Hematopoietic multipotent progenitor cell treated with erythropoietin and hydrocortisone succinate and interleukin-3 and kit ligand, for 6 days (in vitro differentiated cells): ENCODE measurements around the gene GABBR2.

Experiments used
- DNase-seq: peaks from one replicate; pipeline ENCODE4 v3.0.0-alpha.2; 2015

Gene GABBR2

DNA sequence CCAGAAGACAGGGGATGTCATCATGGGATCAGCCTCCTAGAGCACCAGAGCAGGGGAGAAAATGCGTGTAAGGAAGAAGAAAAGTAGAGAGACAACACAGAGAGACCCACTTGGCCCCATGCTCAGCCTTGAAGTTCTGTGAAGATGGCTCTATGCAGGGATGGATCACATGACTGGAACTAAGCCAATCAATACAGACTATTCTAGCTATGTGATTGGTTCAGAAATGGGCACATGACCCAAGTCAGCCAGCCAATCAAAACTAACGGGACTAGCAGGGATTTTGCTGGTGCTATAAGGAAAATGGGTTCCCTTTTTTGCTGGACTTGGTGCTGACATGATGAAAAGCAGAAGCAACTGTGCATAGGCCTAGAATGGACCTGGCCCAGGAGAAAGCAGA, 280.3 kb downstream of the GABBR2 start:
- DNase-seq = no peak

DNA sequence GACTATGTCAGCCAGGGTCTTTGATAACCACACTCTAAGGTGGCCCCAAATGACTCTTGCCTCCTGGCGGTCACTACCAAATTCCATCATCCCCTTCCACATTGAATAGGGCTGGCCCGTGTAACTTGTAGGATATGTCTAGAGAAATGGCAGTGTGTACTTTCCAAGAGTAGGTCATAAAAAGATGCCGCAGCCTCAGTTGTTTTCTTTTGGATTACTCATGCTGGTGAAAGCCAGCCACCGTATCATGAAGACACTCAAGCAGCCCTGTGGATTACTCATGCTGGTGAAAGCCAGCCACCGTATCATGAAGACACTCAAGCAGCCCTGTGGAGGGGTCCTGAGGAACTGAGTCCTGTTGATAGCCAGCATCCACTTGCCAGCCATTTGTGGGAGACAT, 281.2 kb downstream of the GABBR2 start:
- DNase-seq = no peak

DNA sequence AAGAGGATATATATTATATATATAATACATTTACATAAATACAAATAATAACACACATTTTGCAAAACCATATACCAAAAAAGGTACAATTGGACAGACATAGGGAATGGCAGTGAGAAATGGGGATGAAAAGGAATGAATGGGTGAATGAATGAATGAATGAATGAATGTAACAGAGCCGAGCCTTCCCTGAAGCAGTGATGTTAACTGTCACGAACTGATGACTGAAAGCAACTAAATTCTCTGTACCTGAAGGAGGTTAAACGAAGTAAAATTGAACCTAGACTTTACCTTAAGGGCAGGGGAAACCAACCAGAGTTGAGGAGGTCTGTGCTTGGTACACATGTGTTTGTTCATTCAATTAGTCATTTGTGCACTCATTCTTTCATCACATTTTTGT, 283.7 kb downstream of the GABBR2 start:
- no peak for DNase-seq

DNA sequence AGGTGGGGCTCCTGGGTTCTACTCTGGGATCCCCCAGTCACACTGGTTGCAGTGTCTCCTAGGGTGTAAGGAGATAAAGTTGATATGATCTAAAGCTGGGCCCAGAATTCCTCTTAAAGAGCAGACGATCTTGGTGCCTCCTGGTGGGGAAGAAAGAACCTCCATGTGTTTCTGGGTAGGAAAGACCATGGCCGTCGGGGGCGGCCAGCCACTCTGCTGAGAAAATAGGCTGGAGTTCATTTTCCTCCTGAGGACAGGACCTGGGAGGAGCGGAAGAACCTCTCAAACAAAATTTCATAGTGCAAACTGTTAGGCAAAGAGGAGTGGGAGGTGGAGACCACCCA, 289.5 kb downstream of the GABBR2 start:
- no peak for DNase-seq

DNA sequence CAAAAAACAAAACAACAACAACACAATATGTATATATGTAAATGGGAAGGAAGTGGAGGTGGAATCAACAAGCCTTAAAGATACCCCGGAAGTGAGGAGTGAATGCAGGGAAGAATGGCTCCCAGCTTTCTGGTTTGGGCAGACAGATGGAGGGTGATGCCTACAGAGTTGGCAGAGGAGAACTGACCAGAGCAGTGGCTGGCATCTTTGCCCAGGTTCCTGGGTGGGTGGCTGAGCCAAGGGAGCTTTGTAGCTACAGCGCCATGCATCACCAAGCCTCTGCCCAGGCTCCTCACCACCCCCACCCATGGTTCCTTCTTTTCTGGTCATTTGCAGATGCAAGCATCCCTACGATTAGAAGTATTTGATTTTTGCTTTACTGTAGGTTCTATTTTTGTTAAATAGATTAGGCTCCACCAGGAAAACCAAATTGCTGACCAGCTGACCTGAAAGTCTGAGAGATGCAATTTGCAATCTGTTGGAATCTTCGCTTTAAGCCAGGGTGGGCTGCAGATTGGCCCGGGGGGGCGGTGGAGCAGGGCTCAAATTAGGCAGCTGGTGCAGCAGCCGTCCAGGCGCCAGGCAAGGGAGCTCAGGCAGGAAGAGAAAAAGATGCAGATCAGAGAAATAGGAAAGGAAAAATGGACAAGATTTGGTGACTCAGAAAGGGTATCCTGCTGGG, 290.0 kb downstream of the GABBR2 start:
- no peak for DNase-seq

DNA sequence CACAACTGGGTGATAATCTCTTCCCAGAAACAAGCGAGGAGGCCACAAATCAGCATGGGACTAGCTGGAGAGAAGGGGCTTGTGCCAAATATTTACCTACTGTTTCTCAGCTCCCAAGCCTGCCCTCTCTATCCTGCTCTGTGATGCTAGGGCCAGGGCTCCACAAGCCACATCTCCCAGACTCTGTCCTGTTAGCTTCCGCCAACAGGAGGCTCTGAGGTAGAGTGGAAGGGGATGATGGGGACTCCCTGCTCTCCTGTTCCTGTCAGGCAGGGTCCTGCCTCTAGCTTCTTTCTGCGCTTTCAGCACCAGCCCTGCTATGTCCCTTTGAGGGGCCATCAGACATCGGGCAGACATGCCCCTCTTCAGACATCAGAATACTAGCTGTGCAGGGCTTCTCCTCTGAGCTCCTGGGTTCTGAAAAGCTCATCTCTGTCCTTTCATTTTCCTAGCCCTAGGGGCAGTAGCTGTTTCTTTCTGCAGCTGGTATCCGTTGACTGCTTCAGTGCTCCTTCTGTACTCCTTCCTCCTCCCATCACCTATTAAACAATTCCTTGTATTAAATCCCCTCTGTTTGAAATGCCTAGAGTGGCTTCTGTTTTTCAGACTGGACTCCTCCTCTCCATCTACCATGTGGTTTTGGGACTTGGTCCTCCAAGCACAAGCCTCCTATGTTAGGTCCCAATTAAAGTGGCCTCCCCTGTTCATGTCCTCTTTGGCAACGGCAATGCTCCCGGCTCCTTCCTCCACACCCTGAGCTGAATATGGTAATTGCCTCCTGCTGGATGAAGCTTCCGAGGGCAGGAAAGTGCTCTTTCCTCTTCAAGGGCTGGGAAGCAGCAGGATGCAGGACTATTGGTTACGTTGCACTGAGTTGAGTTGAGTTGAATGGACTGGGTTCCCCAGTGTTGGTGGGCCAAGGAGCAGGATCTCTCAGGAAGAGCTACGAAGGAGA, 292.2 kb downstream of the GABBR2 start:
- no peak for DNase-seq

DNA sequence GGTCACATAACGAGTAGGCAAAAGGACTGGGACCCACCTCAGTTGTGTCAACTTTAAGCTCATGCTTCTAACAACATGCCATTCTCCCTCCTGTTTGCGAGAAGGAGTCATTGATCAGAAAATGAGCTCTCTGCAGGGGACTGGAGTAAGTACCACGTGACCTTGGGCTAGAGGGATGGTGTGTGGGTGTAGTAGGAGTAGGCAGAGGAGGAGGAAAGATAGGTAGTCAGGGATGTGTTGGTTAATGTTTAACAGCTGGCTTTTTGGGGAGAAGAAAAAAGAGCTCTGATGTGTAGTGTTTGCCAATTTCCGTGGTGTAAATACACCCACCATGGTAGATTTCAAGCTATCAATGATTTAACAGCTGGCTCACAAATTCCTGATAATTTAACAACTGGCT, 293.0 kb downstream of the GABBR2 start:
- DNase-seq = no peak

DNA sequence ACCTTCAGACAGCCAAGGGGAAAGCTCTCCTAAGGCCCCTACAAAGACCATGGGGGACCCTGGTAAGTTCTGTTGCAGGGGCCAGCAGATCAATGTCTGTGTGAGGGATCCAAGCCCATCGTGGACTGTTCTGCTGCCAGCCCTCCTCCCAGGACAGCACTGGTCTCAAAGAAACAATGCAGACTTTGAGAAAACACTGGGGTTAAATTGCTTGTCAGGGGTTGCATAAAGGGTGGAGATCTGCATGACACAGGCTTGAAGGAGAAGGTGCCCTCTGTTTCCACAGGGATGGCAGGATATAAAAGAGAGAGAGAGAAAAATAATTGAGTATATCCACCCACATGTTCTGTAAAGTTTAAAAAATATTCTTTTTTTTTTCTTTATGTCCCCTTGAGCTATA, 295.7 kb downstream of the GABBR2 start:
- no peak for DNase-seq

DNA sequence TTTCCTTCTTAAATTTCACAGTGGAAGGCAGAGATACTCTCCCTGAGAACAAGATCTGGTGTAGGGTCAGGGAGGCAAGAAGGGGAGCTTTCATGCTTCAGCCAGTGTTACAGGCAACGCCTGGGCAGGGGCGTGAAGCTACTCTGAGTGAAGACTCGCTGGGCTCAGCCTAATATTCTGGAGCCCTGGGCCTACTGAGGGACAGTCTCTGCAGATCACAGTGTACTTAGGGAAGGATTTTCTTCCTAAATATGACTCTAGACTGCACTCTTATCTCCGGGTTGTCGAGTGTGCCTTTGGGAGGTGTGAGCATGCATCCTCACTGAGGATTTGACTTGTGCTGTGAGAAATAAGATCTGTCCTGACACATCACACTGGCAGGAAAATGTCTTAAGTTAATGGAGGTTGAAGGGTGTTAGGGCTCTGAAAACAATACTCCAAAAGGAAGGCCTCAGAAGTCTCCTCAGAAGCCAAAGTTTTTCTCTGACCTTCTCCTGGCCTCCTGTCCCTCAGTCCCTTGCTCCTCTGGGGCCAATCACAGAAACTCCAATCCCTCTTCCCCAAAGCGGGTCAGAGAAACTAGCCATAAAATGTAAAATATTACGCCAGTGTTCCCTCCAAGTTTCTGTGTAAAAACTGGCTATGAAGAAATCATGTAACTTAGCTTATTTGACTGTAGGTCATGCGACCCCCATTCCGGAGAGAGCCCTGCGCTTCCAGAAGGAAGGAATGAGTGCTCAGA, 296.5 kb downstream of the GABBR2 start:
- no peak for DNase-seq

DNA sequence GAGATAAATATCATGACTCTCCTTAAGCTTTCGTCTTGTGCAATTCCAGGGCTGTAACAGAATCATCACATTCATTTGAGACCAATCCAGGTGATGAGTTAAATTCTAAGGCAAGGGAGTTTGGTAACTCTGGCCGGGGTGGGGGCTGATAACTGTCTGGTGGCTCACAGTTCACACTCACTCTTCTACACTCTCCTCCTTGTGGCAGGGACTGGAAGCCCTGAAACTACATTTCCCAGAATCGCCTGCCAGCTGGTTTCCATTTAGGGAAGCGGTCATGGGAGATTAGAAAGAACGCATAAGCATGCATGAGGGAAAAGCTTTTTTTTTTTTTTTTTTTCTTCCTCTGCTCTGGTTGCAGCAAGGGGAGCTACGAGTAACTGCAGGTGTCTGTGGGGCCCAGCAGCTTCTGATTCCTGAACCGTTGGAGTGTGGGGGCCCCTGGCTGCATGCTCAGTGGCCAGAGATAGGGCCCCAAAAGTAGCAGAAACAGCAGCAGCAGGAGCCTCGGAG, 298.5 kb downstream of the GABBR2 start:
- peak; percentile 64 for DNase-seq

DNA sequence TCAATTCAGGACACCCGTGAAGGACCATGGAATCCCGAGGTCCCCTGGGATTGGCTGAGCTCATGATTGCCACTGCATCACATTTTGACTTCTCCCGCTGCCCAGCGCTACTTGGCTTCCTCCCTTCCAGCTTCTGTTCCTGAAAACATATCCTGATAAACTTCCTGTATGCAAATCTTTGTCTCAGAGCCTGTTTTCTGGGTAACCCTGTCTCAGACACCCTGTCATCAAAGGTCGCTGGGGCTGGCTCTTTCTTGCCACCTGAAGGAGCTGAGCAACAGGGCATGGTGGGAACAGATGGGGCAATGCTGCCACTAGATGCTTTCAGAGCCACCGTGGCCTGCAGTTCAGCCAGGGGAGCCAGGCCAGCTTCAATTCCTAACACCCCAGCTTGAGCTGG, 299.0 kb downstream of the GABBR2 start:
- DNase-seq = no peak

DNA sequence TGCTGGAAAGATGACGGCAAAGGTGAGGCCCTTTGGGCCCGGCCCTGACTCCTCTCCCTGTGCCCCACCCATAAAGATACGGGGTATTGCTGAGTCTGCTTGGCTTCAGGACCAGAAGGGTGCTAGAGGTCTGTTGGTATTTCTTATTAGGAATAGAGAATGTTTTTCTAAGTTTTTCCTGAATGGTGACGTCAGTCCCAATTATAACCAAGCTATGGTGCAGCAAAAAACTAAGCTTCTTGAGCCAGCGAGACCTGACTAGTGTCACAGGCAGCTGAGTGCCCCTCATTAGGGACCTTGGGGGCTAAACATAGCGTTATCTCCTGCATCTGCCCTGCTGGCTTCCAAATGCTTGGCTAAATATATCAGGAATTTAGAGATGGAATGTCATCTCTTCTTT, 302.3 kb downstream of the GABBR2 start:
- DNase-seq = no peak

DNA sequence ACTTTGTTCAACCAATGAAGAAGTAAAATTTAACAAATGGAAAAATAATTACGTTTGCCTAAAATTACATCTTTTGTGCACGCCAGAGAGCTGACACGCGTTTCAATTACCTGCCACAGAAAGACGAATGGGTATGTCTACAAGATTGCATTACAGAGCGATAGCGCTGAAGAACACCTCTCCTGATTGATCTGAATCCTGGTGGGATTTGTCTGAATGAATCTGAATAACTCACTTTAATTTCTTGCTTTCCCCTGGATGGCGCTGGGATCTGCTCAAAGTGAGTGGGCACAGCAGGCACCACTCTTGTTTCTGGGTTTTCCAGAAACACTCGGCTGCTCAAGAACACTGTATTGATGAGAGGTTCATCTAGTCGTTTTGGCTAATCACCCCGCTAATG, 304.5 kb downstream of the GABBR2 start:
- no peak for DNase-seq

DNA sequence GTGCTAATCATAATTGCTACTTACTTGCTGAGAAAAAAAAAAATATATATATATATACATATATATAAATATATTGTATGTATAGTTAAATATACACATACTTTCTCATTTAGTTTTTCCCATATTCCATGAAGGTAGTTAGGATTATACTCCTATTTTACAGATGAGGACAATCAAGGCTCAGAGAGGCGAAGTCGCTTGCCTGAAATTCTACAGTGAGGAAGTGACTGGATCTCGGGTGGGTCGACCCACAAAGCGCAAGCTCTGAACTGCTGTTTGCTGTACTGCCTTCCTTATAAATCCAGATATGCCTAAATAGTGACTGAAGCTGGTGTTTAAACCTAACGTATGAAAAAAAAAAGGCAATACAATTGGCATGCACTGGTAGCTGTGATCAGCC, 305.0 kb downstream of the GABBR2 start:
- no peak for DNase-seq

DNA sequence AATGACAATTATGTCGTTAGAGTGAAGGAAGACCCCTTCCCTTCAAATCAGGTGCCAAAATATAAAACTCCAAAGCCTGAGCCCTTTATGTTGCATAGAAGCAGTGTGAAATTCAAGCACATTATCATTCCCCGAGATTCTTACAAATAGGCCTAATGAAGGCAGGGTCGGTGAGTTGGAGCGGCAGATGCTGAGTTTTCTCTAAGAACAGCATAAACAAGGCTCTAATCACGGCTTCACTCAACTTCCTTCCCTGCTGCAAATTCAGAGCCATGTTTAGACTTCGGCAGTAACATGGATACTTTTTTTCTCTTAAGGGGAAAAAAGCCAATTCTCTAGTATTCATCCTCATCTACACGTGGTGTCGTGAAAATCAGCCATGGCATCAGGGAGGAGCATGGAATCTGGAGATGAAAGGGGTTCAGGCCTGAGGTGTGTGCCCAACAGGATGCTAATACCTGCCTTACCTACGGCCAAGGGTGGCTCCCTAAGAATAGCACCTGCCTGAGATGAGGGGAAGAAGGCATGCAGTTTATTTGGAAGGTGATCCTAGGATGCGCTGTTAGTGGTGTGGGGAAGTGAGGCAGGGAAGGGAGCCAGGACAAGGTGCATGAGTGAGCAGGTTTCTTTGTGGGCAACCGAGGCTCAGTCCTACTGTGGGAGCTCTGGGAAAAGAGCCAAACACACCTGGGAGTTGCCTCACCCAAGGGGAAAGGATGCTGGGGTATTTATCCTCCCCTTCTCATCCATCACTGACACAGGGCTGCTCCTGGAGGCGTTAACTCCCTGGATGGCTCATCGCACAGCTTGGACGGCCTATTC, 306.5 kb downstream of the GABBR2 start:
- no peak for DNase-seq

DNA sequence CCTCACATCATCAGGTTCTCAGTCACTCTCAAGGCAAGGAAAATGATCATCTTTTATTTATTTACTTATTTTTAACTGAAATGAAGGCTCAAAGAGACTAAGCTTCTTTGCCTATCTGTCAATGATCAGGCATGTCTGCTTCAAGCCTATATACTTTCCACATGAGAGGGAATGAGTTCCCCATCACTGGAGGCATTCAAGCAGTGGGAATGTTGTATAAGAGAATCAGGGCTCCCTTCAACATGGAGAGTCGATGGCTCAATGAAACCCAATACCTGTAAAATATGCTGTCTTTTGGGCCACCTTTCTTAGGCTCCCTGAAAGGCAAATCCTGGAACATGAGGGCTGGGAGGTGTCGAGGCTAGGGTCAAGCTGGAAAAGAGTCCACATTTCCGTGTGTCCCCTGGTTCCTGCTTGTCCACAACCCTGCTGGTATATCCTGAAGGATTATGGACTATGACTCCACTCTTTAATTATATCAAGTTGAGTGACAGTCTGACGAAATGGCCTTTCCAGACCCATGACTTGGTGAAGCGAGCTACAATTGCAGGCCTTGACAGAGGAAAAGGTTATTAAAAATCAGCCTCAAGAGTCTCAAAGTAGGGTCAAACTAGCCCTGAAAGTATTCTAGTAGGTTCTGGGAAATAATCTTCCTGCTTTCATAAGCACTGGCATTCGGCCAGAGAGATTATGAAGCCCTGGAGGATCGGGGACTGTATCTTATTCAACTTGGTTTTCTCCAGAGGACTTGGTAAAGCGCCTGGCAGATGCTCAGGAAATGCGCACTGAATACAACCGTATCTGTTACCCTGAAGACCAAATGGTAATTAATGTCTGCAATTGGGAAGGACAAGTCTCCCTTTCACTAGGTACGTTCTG, 307.4 kb downstream of the GABBR2 start:
- no peak for DNase-seq

DNA sequence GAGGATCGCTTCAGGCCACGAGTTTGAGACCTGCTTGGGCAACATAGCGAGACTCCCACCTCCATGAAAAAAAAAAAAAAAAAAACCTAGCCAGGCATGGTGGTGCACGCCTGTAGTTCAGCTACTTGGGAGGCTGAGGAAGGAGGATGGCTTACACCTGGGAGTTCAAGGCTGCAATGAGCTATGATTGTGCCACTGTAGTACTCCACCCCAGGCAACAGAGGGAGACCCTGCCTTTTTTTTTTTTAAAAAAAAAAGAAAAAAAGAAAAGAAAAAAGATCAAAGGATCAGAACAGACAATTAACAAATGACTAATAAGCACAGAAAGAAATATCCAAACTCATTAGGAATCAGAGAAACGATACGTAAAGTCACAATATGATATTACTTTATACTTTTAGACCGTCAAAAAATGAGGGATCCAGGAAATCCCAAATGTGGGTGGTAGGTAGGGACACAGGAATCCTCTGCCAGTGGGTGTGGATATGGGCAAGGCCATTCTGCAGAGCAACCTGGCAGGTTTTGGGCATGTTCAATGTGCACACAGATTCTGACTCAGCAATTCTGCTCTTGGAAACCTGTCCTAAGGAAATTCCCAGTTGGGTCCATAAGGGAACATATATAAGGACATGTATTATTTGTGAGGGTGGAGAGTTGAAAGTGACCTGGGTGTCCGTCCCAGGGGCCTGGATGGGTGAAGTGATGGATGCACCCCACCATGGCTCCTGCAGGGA, 308.6 kb downstream of the GABBR2 start:
- DNase-seq = no peak

DNA sequence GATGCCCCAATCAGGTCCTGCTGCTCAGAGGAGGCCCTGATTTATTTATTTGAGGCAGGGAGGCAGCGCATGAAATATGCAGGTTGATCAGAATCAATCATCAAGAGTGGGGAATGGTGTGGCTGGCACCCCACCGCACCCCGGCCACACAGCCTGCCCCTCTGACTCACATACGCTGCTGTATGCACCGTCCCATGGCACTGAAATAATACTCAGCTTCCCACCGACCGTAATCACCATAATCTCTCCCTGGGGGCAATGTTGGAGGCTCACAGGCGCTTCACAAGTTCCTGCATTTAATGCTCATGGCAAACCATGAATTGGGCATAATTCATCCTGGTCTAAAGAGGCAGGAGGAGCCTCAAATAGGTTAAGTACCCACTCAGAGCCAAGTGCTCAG, 312.1 kb downstream of the GABBR2 start:
- no peak for DNase-seq

DNA sequence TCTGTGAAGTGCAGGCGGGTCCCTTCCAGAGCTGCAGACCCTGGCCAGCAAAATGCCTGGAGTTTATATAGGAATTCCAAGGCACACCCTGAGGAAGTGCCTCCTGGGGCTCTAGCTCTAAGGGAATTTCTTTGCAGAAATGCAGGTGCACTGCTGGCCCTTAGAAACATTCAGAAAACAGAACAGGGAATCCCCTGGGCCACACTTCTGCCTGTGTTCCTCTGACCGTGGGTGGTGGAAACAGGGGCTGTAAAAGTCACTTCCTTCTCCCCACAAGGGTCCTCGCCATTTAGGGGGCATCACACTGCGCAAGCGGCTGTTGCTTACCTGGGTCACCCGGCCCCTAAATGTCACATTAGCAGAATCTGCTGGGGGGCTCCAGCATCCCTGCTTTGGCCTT, 312.5 kb downstream of the GABBR2 start:
- no peak for DNase-seq

DNA sequence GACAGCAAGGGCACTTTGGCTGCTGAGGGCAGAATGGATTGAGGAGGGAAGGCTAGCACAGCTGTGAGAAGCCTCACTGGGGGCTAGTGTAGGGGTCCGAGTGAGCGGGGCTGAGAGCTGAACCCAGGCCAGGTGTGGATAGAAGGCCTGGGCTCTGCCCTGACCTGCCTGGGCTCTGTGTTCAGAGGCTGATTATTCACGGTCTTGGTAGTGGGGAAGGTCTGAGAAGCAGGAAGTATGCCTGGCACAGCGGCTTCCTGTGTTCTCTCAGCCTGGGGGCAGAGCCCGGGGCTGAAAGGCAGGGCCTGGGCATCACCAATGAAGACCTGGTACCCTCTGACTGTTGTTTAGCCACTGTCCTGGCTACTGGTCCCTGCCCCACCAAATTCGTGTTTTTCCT, 316.9 kb downstream of the GABBR2 start:
- DNase-seq = no peak

DNA sequence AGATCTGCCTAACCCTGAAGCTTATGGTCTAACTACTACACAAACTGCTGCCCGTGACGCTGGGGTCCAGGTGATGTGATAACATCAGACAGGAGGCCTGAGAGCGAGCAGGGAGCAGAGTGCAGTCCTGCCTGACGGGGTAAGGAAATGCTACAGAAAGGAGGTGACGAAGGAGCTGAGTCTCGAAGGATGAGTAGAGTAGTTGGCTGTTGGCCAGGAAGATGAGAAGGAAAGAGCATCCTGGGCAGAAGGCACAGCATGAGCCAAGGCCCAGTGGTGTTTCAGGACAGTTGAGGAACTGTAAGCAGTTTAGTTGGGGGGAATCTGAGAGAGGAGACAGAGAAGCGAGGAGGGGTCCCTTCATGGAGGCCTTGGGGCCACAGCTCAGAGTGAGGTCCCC, 317.3 kb downstream of the GABBR2 start:
- no peak for DNase-seq
